Right ventricle myocardium superior (tissue), 1 donor: Measurements from ENCODE around the gene LGALS9. TPM values are rescaled to one million over a fixed set of nuclear protein-coding genes. Genes with fewer than 3 reads are reported as not detected.
A peak's percentile ranks its signal among the peaks of the same experiment; 100 is the strongest.
"Not testable (repeated sequence)": the region's sequence is repeated elsewhere in the genome, so short reads cannot be mapped to it uniquely, and the experiment has no call there.

Experiments
- ATAC-seq: fragments of 200-7000 bp; cut with Tn5 transposase; one replicate; pipeline ENCODE4 v1.9.1; 2020; ENCODE audit warnings: mild to moderate bottlenecking; ENCODE audit not compliant: poor library complexity
- DNase-seq: peaks from one replicate; pipeline ENCODE4 v3.0.0-alpha.2; 2020
- intact Hi-C: fragments of 100-400 bp; cut with DNase I; formaldehyde crosslinking; loops from one replicate; pipeline ENCODE4 v1.11.2; 2022
- total RNA-seq: library from RNA; stranded (reverse); fragmentation: NEBNext Ultra II Directional; extraction: Animal tissue kit (Norgen Biotek cat#: 25700); gene quantifications from one replicate; pipeline ENCODE4 v1.2.1, GENCODE V29; 2021
- donor health status: DM: no; HTN: yes; CAD: no; lungs with severe emphysema.

The LGALS9 gene
- total RNA-seq, 1 donor from 2014 or later, result 17.0 TPM

GRCh38 chr17:27640790-27641189 lies 9.8 kb downstream of the LGALS9 start:
- DNase-seq (no peak), ATAC-seq (no peak)
- intact Hi-C loops, result no loop called here

- intact Hi-C loops, result no loop called here
- DNase-seq (peak; percentile 76), ATAC-seq (peak; percentile 83)
Measured at GRCh38 chr17:27644586-27644985, 13.6 kb downstream of the LGALS9 start.

- DNase-seq, ATAC-seq, intact Hi-C loops: not testable (repeated sequence)
Measured at GRCh38 chr17:27645621-27646020, 14.6 kb downstream of the LGALS9 start.

- ATAC-seq (no peak), DNase-seq (no peak)
- intact Hi-C loops, result no loop called here
Measured at GRCh38 chr17:27646232-27646631, 15.2 kb downstream of the LGALS9 start.

GRCh38 chr17:27647765-27648164 lies 16.8 kb downstream of the LGALS9 start:
- intact Hi-C loops, result no loop called here

GRCh38 chr17:27649111-27649571 lies 18.2 kb downstream of the LGALS9 start:
- peak; percentile 64 for ATAC-seq
- DNase-seq, intact Hi-C loops: not testable (repeated sequence)

More at GRCh38 chr17:27647765-27648164, 16.8 kb downstream of the LGALS9 start:
- ATAC-seq (no peak), DNase-seq (no peak)

GRCh38 chr17:27649929-27650328 lies 18.9 kb downstream of the LGALS9 start:
- peak; percentile 74 for ATAC-seq
- DNase-seq, result peak; percentile 77
- intact Hi-C loops, result loop anchor here (5.0 to 10.0 kb wide), 2 partner anchors 105 to 227 kb away; no protein-coding TSS in a partner anchor

GRCh38 chr17:27650836-27651235 lies 19.8 kb downstream of the LGALS9 start:
- DNase-seq (no peak), ATAC-seq (no peak)
- intact Hi-C loops, result loop anchor here (1.0 to 10.0 kb wide), 3 partner anchors 49 to 226 kb away; no protein-coding TSS in a partner anchor

- intact Hi-C loops, result loop anchor here (1.0 to 10.0 kb wide), 3 partner anchors 49 to 226 kb away; no protein-coding TSS in a partner anchor
- ATAC-seq, result peak; percentile 64
- peak; percentile 79 for DNase-seq
Measured at GRCh38 chr17:27651411-27652345, 20.7 kb downstream of the LGALS9 start.

GRCh38 chr17:27653449-27653971 lies 22.5 kb downstream of the LGALS9 start:
- ATAC-seq, DNase-seq: not testable (repeated sequence)
- intact Hi-C loops, result loop anchor here (5.0 to 10.0 kb wide), 2 partner anchors 101 to 224 kb away; no protein-coding TSS in a partner anchor

GRCh38 chr17:27654136-27654535 lies 23.1 kb downstream of the LGALS9 start:
- no peak for DNase-seq
- intact Hi-C loops, result loop anchor here (5.0 to 10.0 kb wide), 2 partner anchors 101 to 223 kb away; no protein-coding TSS in a partner anchor

GRCh38 chr17:27654654-27655524 lies 23.9 kb downstream of the LGALS9 start:
- DNase-seq (peak; percentile 81), ATAC-seq (peak; percentile 44)
- intact Hi-C loops, result loop anchor here (5.0 to 10.0 kb wide), 2 partner anchors 100 to 222 kb away; no protein-coding TSS in a partner anchor

More at GRCh38 chr17:27654136-27654535, 23.1 kb downstream of the LGALS9 start:
- no peak for ATAC-seq

- DNase-seq, ATAC-seq: not testable (repeated sequence)
- intact Hi-C loops, result loop anchor here (10.0 kb wide), 1 partner anchor 99 kb away; no protein-coding TSS in a partner anchor
Measured at GRCh38 chr17:27655525-27656111, 24.6 kb downstream of the LGALS9 start.

- intact Hi-C loops, result loop anchor here (10.0 kb wide), 1 partner anchor 98 kb away; no protein-coding TSS in a partner anchor
- not testable (repeated sequence) for ATAC-seq, DNase-seq
Measured at GRCh38 chr17:27656620-27657019, 25.6 kb downstream of the LGALS9 start.

GRCh38 chr17:27657620-27658019 lies 26.6 kb downstream of the LGALS9 start:
- ATAC-seq, result no peak
- no peak for DNase-seq
- intact Hi-C loops, result loop anchor here (10.0 kb wide), 1 partner anchor 97 kb away; no protein-coding TSS in a partner anchor

GRCh38 chr17:27659683-27660082 lies 28.7 kb downstream of the LGALS9 start:
- intact Hi-C loops, result loop anchor here (10.0 kb wide), 1 partner anchor 95 kb away; no protein-coding TSS in a partner anchor
- ATAC-seq (no peak), DNase-seq (no peak)

- DNase-seq (no peak), ATAC-seq (no peak)
- intact Hi-C loops, result no loop called here
Measured at GRCh38 chr17:27660436-27660835, 29.4 kb downstream of the LGALS9 start.
